Central memory CD8-positive, alpha-beta T cell (primary cell): ENCODE measurements around the gene RPS15.

ENCODE experiments used
- ATAC-seq: fragments of 150-1000 bp; cut with Tn5 transposase; replicated peaks from 2 replicates; pipeline ENCODE4 v1.10.0; 2022; ENCODE audit warnings: mild to moderate bottlenecking, moderate FRiP score, moderate number of reproducible peaks; ENCODE audit not compliant: poor library complexity, severe bottlenecking; ENCODE audit errors: extremely low read depth
- DNase-seq, 2 donors: peaks; one replicate each; pipeline ENCODE4 v3.0.0; 2021; ENCODE audit warnings: low spot score in 2 of 2
- H3K27ac Mint-ChIP-seq: one replicate; pipeline ENCODE4 v1.8.0; 2022; ENCODE audit warnings: low read depth, mild to moderate bottlenecking, moderate library complexity, mixed read lengths
- H3K27me3 Mint-ChIP-seq: one replicate; pipeline ENCODE4 v1.8.0; 2022; ENCODE audit warnings: mixed read lengths
- H3K36me3 Mint-ChIP-seq: one replicate; pipeline ENCODE4 v1.8.0; 2022; ENCODE audit warnings: mild to moderate bottlenecking, moderate library complexity, mixed read lengths; ENCODE audit not compliant: insufficient read depth
- H3K4me1 Mint-ChIP-seq: one replicate; pipeline ENCODE4 v1.8.0; 2022; ENCODE audit warnings: mixed read lengths
- H3K4me3 Mint-ChIP-seq: one replicate; pipeline ENCODE4 v1.8.0; 2022; ENCODE audit warnings: mild to moderate bottlenecking, moderate library complexity, mixed read lengths
- H3K9me3 Mint-ChIP-seq: one replicate; pipeline ENCODE4 v1.8.0; 2022; ENCODE audit warnings: mixed read lengths

The RPS15 gene

DNA sequence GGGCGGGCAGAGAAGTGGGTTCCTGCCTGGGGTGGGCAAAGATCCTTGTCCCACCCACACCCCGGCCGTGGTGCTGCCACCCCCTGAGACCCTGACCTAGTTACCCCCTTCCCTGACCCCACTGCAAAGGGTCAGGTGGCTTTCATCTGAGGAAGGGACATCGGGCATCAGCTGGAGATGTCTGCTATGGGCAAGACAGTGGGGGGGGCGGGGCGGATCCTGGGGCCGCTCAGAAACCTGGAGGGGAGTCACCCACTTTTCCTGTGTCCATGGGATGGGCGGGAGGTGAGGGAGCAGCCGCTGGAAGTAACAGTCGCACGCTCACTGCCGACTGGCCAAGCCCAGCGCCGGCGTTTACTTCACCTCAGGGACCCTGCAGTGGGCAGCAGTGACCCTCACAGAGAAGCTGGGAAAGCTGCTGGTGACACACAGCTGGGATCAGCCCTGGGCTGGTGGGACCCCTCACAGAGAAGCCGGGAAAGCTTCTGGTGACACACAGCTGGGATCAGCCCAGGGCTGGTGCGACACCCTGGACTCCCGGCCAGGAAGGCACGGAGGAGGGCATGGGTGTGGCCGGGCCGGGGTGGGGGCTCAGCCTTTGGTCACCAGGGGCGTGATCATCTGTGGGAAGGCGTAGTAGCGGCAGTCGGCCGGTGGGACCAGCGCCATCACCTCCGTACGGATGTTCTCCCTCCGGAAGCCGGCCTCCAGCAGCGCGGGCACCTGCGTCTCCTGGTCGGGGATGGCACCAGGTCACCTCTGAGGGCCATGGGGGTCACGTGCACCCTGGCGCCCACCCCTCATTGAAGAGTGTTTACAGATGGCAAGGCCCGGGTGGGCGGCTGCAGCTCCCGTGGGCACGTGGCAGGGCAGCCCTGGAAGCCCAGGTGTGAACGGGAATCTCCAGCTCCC lies 41.2 kb upstream of the RPS15 start:
- Mint-ChIP-seq H3K9me3 (no peaks in the 10 kb centered on the region), H3K4me3 (no peak overlapping the region)

DNA sequence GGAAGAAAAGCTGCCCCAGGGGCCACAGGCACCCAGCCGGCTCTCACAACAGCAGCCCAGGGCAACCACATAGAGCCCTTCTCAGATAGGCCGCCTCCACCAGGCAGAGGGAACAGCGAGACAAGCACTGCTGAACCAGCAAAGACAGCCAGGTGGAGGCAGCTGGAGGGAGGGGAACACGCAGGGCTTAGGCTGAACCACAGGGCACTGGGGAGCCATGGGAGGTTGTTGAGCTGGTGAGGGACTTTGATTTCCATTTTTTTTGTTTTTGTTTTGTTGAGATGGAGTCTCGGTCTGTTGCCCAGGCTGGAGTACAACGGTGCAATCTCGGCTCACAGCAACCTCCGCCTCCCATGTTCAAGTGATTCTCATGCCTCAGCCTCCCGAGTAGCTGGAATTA lies 40.4 kb upstream of the RPS15 start:
- peaks cover 13% of the 10 kb centered on the region for H3K36me3 Mint-ChIP-seq
- peaks cover 2% of the 10 kb centered on the region for H3K27me3 Mint-ChIP-seq
- no peak overlapping the region for H3K4me3 Mint-ChIP-seq
- H3K9me3 Mint-ChIP-seq: no peaks in the 10 kb centered on the region
- DNase-seq (no peak), ATAC-seq (no peak)
- no peak overlapping the region for H3K27ac Mint-ChIP-seq
- peaks cover 4% of the 10 kb centered on the region for H3K4me1 Mint-ChIP-seq

More for the DNA sequence above, 41.2 kb upstream of the RPS15 start:
- H3K27ac Mint-ChIP-seq: peak overlapping the region; percentile 29
- no peaks in the 10 kb centered on the region for H3K4me1 Mint-ChIP-seq
- H3K36me3 Mint-ChIP-seq: peaks cover 17% of the 10 kb centered on the region
- H3K27me3 Mint-ChIP-seq: no peaks in the 10 kb centered on the region
- DNase-seq (no peak), ATAC-seq (no peak)

DNA sequence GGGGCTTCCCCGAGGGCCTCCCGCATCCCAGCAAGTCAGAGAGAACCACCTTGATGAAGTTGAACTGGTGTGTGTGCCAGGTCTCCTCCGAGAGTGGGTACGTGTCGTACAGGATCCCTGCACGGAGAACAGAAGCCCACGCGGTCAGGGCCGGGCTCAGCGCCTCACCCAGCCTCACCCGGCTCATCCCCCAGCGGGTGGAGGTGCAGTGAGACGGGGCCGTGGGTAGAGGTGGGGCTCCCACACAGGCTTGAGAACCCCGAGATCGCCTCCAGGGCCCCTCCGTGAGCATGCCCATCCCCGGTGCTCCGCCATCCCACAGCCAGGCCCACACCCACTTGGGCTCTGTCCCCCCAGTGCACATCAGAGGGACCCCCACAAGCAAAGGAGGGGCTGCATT lies 39.1 kb upstream of the RPS15 start:
- DNase-seq (no peak), ATAC-seq (no peak)
- peak overlapping the region; percentile 23 for H3K4me3 Mint-ChIP-seq
- H3K27ac Mint-ChIP-seq: no peak overlapping the region
- H3K9me3 Mint-ChIP-seq: no peaks in the 10 kb centered on the region
- H3K27me3 Mint-ChIP-seq: peaks cover 6% of the 10 kb centered on the region
- H3K36me3 Mint-ChIP-seq: peaks cover 8% of the 10 kb centered on the region
- H3K4me1 Mint-ChIP-seq: peaks cover 6% of the 10 kb centered on the region

DNA sequence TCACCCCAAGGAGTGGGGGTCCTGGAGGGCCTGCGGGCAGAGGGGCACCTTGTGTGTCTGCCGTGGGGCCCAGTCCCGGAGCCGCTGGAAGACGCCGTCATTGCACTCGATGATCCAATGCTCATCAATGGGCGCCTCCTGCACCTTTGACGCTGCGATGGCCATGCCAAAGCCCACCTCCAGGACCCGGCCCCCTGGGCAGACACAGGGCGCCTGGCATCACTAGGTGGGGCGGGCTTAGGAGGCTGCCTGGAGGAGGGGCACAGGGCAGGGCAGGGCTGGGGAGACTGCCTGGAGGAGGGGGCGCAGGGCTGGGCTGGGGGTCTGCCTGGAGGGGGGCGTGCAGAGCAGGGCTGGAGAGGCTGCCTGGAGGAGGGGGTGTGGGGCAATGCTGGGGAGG lies 38.5 kb upstream of the RPS15 start:
- Mint-ChIP-seq H3K36me3 (peaks cover 8% of the 10 kb centered on the region), H3K27ac (no peak overlapping the region), H3K4me1 (peaks cover 6% of the 10 kb centered on the region), H3K27me3 (peaks cover 6% of the 10 kb centered on the region), H3K9me3 (no peaks in the 10 kb centered on the region), H3K4me3 (peak overlapping the region; percentile 23)
- DNase-seq (no peak), ATAC-seq (no peak)

DNA sequence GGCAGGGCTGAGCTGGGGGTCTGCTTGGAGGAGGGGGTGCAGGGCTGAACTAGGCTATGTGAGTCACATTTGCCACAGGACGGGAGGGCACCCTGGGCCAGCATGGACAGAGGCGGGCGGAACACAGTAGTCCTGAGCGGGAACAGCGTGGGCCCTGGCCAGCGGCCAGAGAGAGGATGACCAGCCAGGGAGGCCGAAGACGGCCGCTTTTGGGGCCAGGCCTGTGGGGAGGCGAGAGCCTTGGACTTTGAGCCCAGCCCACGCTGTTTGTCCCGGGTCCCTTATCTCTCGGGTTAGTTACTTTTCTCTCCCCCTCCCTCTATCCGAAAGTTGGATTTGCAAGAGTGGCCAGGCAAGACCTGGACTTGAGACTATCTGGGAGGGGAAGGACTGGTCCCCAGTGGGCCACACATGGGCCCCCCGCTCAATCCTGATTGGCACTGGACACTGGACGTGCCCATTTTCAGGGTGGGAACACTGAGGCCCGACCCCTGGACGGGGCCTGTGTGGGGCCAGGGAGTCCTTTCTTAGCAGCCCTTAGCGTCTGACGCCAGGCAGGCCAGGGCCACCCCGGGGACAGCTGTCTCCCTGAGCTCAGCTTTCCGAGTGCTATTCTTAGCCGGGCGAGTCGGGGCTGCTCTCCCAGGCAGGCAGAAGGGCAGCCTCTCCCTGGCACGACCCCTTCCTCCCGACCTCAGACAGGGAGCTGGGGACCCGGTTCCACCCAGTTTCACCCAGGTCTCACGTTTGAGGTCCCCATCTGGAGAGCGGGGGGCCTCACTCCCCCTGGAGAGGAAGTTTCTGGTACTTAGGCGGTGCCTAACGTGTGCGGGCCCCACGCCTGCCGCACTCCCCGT lies 37.7 kb upstream of the RPS15 start:
- no peak for ATAC-seq
- peaks cover 6% of the 10 kb centered on the region for H3K4me1 Mint-ChIP-seq

DNA sequence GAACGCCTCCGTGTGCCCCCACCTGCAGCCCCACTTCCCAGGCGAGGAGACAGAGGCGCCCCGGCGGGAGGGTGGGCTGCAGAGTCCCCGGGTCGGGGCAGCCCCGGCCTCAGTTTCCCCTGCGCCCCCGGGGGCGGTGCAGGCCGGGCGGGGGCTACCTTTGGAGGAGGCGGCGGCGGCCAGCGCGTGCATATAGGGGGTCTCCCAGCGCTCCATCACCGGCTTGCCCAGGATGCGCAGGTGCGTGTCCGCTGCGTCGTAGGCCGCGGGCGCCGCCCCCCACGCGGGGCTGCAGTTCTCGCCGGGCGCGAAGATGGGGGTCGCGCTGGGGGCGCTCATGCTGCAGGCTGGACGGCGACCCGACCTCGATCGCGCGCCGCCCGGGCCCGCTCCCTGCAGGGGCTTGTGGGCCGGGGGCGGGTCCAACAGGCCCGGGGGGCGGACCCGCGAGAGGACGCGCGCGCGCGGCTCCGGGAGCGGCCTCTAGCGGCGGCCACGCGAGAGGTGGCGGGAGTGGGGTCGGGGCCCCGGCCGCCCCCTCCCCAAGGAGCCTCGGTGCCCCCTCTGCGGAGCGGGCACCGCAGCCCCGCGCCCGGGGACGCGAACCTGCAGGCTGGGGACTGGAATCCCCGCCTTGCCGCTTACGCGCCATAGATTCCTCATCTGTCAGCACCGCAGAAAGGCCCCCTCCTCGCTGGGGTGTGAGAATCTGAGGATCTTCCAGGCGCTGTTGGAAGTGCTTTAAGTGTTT lies 36.9 kb upstream of the RPS15 start, which contains the start of gene GAMT:
Gene GAMT (minus strand): TSS at position 405 of the 751 bp plus-strand sequence. CDS start 66 bp downstream, at position 339.
- H3K4me1 Mint-ChIP-seq: peaks cover 6% of the 10 kb centered on the region
- peaks cover 6% of the 10 kb centered on the region for H3K27me3 Mint-ChIP-seq
- DNase-seq: peak in 1 of 2 donors; percentile 34
- peak within 1 kb of the TSS; percentile 63 for H3K4me3 Mint-ChIP-seq
- H3K27ac Mint-ChIP-seq: no peak within 1 kb of the TSS
- H3K36me3 Mint-ChIP-seq: peaks cover 8% of the 10 kb centered on the region
- no peaks in the 10 kb centered on the region for H3K9me3 Mint-ChIP-seq
- peak; percentile 67 for ATAC-seq

More for the DNA sequence above, 37.7 kb upstream of the RPS15 start:
- Mint-ChIP-seq H3K9me3 (no peaks in the 10 kb centered on the region), H3K36me3 (peaks cover 8% of the 10 kb centered on the region), H3K27me3 (peaks cover 6% of the 10 kb centered on the region), H3K27ac (no peak overlapping the region), H3K4me3 (peak overlapping the region; percentile 63)
- no peak for DNase-seq

DNA sequence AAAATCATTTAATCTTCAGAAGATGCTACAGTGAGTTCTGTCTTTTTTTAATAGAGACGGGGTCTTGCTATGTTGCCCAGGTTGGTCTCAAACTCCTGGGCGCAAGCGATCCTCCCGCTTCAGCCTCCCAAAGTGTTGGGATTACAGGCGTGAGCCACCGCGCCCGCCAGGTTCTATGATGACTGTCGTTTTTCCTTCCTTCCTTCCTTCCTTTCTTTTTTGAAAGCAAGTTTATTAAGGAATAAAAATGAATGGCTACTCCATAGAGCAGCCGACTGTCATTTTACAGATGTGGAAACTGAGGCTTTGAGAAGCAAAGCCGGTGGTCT lies 36.3 kb upstream of the RPS15 start:
- ATAC-seq: no peak
- Mint-ChIP-seq H3K27ac (no peak overlapping the region), H3K4me1 (peaks cover 12% of the 10 kb centered on the region), H3K9me3 (no peaks in the 10 kb centered on the region), H3K27me3 (peaks cover 6% of the 10 kb centered on the region), H3K36me3 (peaks cover 8% of the 10 kb centered on the region), H3K4me3 (peak overlapping the region; percentile 57)
- DNase-seq: no peak

DNA sequence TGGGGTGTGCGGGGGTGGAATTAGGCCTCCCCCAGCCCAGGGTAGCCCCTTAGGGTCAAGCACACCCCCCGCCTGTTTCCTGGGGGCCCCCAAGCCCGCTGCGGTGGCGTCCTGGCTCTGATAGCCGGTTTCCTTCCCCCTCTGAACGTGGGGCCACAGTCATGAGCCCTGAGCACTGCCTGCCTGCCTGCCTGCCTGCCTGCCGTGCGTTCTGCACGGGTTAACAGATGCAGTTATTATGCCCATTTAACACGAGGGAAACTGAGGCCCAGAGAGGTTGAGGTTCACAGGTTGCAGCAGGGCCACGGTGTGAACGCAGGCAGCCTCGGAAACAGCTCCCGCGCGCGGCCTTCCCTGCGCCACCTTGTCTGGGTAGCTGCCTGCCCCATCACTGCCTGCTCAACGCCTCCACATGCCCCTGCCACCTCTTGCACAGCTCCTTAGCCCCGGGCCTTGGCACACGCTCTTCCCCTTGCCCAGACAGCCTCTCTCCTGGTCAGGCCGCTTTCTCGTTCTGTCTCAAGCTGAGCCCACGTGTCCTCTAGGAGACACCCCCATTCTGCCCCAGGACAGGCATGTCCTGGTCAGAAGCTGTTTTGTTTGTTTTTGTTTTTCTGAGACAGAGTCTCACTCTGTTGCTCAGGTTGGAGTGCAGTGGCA lies 35.7 kb upstream of the RPS15 start:
- peaks cover 10% of the 10 kb centered on the region for H3K36me3 Mint-ChIP-seq
- peaks cover 12% of the 10 kb centered on the region for H3K4me1 Mint-ChIP-seq
- peak overlapping the region; percentile 74 for H3K4me3 Mint-ChIP-seq
- peak overlapping the region; percentile 73 for H3K27ac Mint-ChIP-seq
- DNase-seq: no peak
- no peak for ATAC-seq
- no peaks in the 10 kb centered on the region for H3K9me3 Mint-ChIP-seq
- peaks cover 6% of the 10 kb centered on the region for H3K27me3 Mint-ChIP-seq

DNA sequence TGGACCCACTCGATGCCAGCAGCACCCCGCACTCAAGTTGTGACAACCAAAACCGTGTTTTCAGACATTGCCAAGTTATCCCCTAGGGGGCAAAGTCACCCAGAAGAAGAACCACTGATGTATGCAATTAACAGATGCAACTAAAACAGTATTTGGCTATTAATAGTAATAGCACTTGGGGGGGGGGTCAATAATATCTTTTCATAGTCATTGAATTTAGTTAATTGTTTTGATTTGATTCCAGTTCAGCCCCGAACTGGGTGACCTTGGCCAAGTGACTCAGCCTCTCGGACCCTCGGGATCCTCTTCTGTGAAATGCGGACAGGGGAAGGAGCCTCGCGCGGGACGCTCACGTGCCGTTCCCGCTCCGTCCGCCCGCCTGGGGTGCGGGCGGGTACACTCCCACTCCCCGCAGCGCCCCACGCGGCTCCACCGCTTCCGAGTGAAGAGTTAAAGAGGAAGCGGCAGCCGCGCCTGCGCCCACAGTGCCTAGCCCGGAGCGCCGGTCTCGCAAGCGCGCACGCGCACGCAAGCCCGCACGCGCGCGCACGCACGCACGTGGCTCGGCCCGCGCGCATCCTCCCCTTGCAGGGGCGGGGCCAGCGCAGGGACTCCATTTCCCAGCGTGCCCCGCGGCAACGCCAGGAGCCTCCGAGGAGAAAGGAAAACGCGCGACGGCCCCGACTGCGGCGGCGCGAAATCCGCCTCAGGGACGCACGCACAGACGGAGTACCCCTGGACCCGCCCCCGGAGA lies 31.2 kb upstream of the RPS15 start:
- Mint-ChIP-seq H3K9me3 (no peaks in the 10 kb centered on the region), H3K4me1 (peaks cover 46% of the 10 kb centered on the region), H3K4me3 (peak overlapping the region; percentile 74), H3K27ac (peak overlapping the region; percentile 67), H3K36me3 (peaks cover 19% of the 10 kb centered on the region), H3K27me3 (peaks cover 6% of the 10 kb centered on the region)
- ATAC-seq: peak; percentile 74
- peak; percentile 98 to 99 for DNase-seq

DNA sequence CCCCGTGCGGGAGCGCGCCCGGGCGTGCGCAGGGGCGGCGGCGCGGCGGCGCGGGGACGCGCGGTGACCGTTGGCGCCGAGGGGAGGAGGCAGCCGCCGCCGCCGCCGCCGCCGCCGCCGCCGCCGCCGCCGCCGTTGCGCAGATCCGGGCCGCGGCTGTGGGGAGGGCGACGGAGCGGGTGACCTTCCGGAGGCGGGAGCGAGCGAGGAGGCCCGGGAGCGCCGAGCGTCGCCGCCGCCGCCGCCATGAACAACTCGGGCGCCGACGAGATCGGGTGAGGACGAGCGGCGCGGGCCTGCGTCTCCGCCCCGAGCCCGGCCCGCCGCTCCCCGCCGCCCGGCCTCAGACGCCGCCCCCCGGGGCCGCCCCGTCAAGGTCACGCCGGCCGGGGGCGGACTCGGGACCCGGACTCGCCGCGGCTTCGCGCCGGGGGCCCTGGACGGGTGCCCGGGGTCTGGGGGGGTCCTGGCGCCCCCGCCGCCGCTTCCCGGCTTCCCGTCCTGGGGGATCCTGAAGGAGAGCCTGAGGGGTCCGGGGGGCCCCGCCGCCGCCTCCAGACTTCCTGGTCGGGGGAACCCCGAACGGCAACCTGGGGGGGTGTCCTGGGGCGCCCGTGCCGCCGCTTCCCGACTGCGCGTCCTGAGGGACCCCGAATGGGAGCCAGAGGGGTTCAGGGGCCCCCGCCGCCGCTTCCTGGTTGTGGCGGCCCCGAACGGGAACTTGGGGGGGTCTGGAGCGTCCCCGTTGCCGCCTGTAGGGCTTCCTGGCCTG lies 30.5 kb upstream of the RPS15 start, which contains the start of gene DAZAP1:
Gene DAZAP1 (plus strand): TSS at position 59 of the 772 bp plus-strand sequence. CDS start 188 bp downstream, at position 247.
- Mint-ChIP-seq H3K27ac (peak within 1 kb of the TSS; percentile 96), H3K9me3 (no peaks in the 10 kb centered on the region), H3K4me3 (peak within 1 kb of the TSS; percentile 94), H3K27me3 (peaks cover 5% of the 10 kb centered on the region), H3K4me1 (peaks cover 48% of the 10 kb centered on the region), H3K36me3 (peaks cover 22% of the 10 kb centered on the region)
- DNase-seq: peak; percentile 25 to 28
- peak; percentile 4 for ATAC-seq
